Tibial nerve (tissue), 4 donors: Measurements from ENCODE around the gene ANKRD34C.

Source experiments
- CTCF ChIP-seq, 5 experiments: fragments of 200-600 bp in 3 of 5; fragments of 450-650 bp in 2 of 5; sonication (generic) in 3 of 5; IDR thresholded peaks; one replicate each; pipeline ENCODE4 v1.5.1; 2016 to 2019; ENCODE audit warnings: antibody characterized with exemption in 5 of 5, mild to moderate bottlenecking in 3 of 5, moderate library complexity in 2 of 5
- EP300 ChIP-seq, 2 donors: sonication (generic); formaldehyde crosslinking; IDR thresholded peaks; one replicate each; pipeline ENCODE4 v1.6.1; 2017; ENCODE audit warnings: antibody characterized with exemption in 2 of 2, mild to moderate bottlenecking in 1 of 2
- POLR2A ChIP-seq, 2 donors: fragments of 450-650 bp; IDR thresholded peaks; one replicate each; pipeline ENCODE4 v1.6.1; 2017; ENCODE audit warnings: antibody characterized with exemption in 2 of 2, mild to moderate bottlenecking in 2 of 2, moderate library complexity in 2 of 2

GRCh38 chr15:79322306-79322705 lies 39.8 kb downstream of the ANKRD34C start:
- TF ChIP-seq EP300 (IDR thresholded peaks at IDR 0.05) (no peak), CTCF (IDR thresholded peaks at IDR 0.05) (no peak), POLR2A (IDR thresholded peaks at IDR 0.05) (no peak)
